Stomach (tissue), 9 donors: ENCODE measurements around the gene CAPN2. TPM values are rescaled to one million over a fixed set of nuclear protein-coding genes. Genes with fewer than 3 reads are reported as not detected.
A peak's percentile ranks its signal among the peaks of the same experiment; 100 is the strongest.

Source experiments
- DNase-seq, 2 donors: peaks; one replicate each; pipeline versions ENCODE4 v3.0.0 to v3.0.0-alpha.2; 2013 to 2019
- H3K27ac ChIP-seq, 5 donors: fragments of 200-600 bp in 4 of 5; sonication (generic) in 4 of 5; one replicate each; pipeline ENCODE4 v1.5.1; 2013 to 2019; ENCODE audit warnings: mild to moderate bottlenecking in 1 of 5, moderate library complexity in 1 of 5
- H3K27me3 ChIP-seq, 3 donors: fragments of 200-600 bp; sonication (generic); one replicate each; pipeline ENCODE4 v1.5.1; 2017 to 2019; ENCODE audit warnings: mixed run types in 1 of 3
- H3K36me3 ChIP-seq, 4 donors: fragments of 200-600 bp; sonication (generic); 1 replicate in 3 of 4; 2 replicates in 1 of 4; pipeline ENCODE4 v1.5.1; 2016 to 2019
- H3K4me1 ChIP-seq, 4 donors: fragments of 200-600 bp; sonication (generic); one replicate each; pipeline ENCODE4 v1.5.1; 2016 to 2019
- H3K4me3 ChIP-seq, 4 donors: fragments of 200-600 bp; sonication (generic) in 3 of 4; one replicate each; pipeline ENCODE4 v1.5.1; 2016 to 2019; ENCODE audit warnings: mild to moderate bottlenecking in 1 of 4
- H3K9me3 ChIP-seq, 4 donors: fragments of 200-600 bp; sonication (generic); one replicate each; pipeline ENCODE4 v1.5.1; 2016 to 2019
- EP300 ChIP-seq: sonication (generic); formaldehyde crosslinking; IDR thresholded peaks from one replicate; pipeline ENCODE4 v1.6.1; 2017; ENCODE audit warnings: antibody characterized with exemption
- POLR2A ChIP-seq, 4 donors: fragments of 450-650 bp; IDR thresholded peaks; one replicate each; pipeline ENCODE4 v1.6.1; 2016; ENCODE audit warnings: antibody characterized with exemption in 4 of 4, control low read depth in 2 of 4, mild to moderate bottlenecking in 1 of 4, moderate library complexity in 1 of 4
- POLR2AphosphoS5 ChIP-seq, 3 donors: sonication (generic); formaldehyde crosslinking; IDR thresholded peaks; one replicate each; pipeline ENCODE4 v1.6.1; 2016; ENCODE audit warnings: antibody characterized with exemption in 3 of 3
- WGBS, 5 donors: extraction: QIAGEN DNeasy Blood & Tissue Kit in 3 of 5; methylation state at CpG; one replicate each; pipeline versions ENCODE4 v1.1.5 to v1.1.7; 2013 to 2018; 5-methylcytosine and 5-hydroxymethylcytosine counted together
- intact Hi-C: fragments of 100-400 bp; cut with DNase I; formaldehyde crosslinking; loops from one replicate; pipeline ENCODE4 v1.15.1; 2023; ENCODE audit warnings: low total_unique reads
- polyA plus RNA-seq, 3 donors: library from polyadenylated mRNA; stranded (reverse); fragments of 200-250 nt; gene quantifications; one replicate each; pipeline ENCODE4 v1.2.3, GENCODE V29; 2013
- total RNA-seq, 5 donors: library from RNA; depleted of rRNA; stranded (reverse); fragments of >200 nt; gene quantifications; one replicate each; pipeline versions ENCODE4 v1.1.0 to v1.2.3, GENCODE V29; 2014 to 2016
- TF ChIP-seq, protein P1 (sequence below), 7 experiments: fragments of 450-650 bp in 4 of 7; fragments of 200-600 bp in 3 of 7; sonication (generic) in 3 of 7; IDR thresholded peaks; one replicate each; pipeline ENCODE4 v1.5.1; 2016 to 2019; ENCODE audit warnings: antibody characterized with exemption in 7 of 7, control low read depth in 2 of 7, mild to moderate bottlenecking in 1 of 7
- donor health status: healthy with polysubstance abuse.
- donor health status: Bipolar disorder and iron deficiency.
- donor health status: healthy.

Gene CAPN2
- total and polyA plus RNA-seq, 8 donors: 128 to 739 (median 230) TPM

DNA sequence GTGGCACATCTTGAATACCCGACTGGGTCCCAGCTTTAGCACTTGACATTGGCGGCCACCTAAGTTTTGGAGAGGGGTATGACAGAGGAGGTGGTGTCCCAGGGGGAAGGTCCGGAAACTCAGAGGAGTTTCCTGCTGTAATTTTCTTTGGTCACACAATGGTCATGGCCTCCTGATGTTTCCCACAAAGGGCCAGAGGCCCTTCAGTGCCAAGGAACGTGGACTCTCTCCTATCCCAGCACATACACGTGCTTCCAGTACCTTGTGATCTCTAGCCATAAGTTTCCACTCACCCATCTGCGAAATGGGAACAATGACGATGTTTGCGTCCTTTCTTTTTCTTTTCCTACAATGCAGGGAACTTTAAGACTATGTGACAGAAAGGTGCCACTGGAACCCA, 13.2 kb downstream of the CAPN2 start:
- no peaks in the 10 kb centered on the region for H3K9me3 ChIP-seq
- no peaks in the 10 kb centered on the region for H3K27me3 ChIP-seq
- H3K27ac ChIP-seq: peak overlapping the region in 4 of 5 donors; percentile 57 to 80 (median 75)
- intact Hi-C loops: no loop called here
- no peak for DNase-seq
- WGBS, 5 donors: 83 to 89% (median 84%) methylated on average over 8 of the region's 8 CpGs
- no peak for TF ChIP-seq EP300
- no peak for TF ChIP-seq POLR2AphosphoS5 (IDR thresholded peaks at IDR 0.05)
- TF ChIP-seq, protein P1, sequence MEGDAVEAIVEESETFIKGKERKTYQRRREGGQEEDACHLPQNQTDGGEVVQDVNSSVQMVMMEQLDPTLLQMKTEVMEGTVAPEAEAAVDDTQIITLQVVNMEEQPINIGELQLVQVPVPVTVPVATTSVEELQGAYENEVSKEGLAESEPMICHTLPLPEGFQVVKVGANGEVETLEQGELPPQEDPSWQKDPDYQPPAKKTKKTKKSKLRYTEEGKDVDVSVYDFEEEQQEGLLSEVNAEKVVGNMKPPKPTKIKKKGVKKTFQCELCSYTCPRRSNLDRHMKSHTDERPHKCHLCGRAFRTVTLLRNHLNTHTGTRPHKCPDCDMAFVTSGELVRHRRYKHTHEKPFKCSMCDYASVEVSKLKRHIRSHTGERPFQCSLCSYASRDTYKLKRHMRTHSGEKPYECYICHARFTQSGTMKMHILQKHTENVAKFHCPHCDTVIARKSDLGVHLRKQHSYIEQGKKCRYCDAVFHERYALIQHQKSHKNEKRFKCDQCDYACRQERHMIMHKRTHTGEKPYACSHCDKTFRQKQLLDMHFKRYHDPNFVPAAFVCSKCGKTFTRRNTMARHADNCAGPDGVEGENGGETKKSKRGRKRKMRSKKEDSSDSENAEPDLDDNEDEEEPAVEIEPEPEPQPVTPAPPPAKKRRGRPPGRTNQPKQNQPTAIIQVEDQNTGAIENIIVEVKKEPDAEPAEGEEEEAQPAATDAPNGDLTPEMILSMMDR (IDR thresholded peaks at IDR 0.05): no peak
- TF ChIP-seq POLR2A (IDR thresholded peaks at IDR 0.05): no peak
- H3K4me1 ChIP-seq: peaks cover 58 to 91% (median 78%) of the 10 kb centered on the region in 4 donors
- peaks cover 0 to 59% (median 51%) of the 10 kb centered on the region in 4 donors for H3K36me3 ChIP-seq
- H3K4me3 ChIP-seq: no peak overlapping the region

DNA sequence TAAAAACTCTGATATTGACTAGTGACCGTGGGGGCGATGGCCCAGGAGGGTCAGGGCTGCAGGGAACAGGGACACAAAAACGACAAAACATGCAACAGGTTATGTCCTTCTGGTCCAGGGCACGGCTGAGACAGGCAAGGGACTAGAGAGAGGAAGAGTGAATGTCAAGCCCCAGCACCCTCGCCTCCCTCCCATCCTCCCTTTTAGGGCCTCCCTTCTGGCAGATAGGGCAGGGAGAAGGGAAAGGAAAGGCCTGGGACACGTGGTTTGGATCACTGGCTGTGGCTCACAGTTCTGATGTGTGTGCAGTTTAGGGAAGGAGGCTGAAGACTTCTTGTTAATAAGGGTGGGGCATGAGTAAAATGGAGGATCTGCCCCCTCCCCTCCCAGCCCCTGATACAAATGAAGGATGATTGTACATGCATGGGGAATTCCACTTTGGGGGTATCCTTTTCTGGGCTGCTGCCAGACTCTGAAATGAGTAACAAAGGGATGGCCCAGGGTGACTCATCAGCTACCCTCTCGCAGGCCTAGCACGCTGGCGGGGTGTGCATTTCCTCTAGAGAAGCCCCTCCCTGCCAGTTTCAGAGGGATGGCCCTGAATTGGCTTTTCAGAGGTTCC, 14.2 kb downstream of the CAPN2 start:
- 33 to 39% (median 36%) methylated on average over 9 of the region's 9 CpGs for WGBS, 5 donors
- no peak overlapping the region for H3K4me3 ChIP-seq
- peak; percentile 61 to 91 for DNase-seq
- intact Hi-C loops: no loop called here
- peak in 1 of 3 donors; percentile 53 for TF ChIP-seq POLR2AphosphoS5 (IDR thresholded peaks at IDR 0.05)
- TF ChIP-seq EP300: no peak
- no peak for TF ChIP-seq POLR2A (IDR thresholded peaks at IDR 0.05)
- TF ChIP-seq, protein P1 (IDR thresholded peaks at IDR 0.05): no peak
- no peaks in the 10 kb centered on the region for H3K27me3 ChIP-seq
- peak overlapping the region; percentile 53 to 80 (median 74) for H3K27ac ChIP-seq
- H3K9me3 ChIP-seq: no peaks in the 10 kb centered on the region
- H3K4me1 ChIP-seq: peaks cover 58 to 91% (median 78%) of the 10 kb centered on the region in 4 donors
- H3K36me3 ChIP-seq: peaks cover 0 to 50% (median 43%) of the 10 kb centered on the region in 4 donors

DNA sequence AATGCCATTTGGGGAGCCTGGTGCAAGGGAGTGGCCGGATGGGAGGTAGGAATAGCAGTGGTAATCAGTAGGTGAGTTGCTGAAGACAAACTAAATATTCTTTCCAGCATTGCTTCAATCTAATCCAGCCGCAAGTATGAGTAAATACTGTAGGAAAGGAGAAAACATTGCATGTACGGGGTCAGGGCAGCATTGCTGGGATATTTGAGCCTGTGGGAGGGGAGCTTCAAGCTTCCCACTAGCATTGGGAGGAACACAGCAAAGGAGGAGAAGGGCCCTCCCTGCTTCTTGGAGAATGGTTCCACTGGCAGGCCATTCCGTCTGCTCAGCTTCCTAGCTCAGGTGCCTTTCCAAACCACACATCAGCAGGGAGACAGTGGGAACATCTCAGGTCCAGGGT, 15.2 kb downstream of the CAPN2 start:
- TF ChIP-seq POLR2AphosphoS5 (IDR thresholded peaks at IDR 0.05) (no peak), EP300 (no peak), POLR2A (IDR thresholded peaks at IDR 0.05) (no peak)
- TF ChIP-seq, protein P1 (IDR thresholded peaks at IDR 0.05): no peak
- H3K27ac ChIP-seq: peak overlapping the region; percentile 53 to 80 (median 74)
- WGBS, 5 donors: 41 to 67% (median 54%) methylated on average over 4 of the region's 4 CpGs
- peaks cover 60 to 91% (median 82%) of the 10 kb centered on the region in 4 donors for H3K4me1 ChIP-seq
- no peaks in the 10 kb centered on the region for H3K9me3 ChIP-seq
- H3K36me3 ChIP-seq: peaks cover 0 to 47% (median 37%) of the 10 kb centered on the region in 4 donors
- no peaks in the 10 kb centered on the region for H3K27me3 ChIP-seq
- DNase-seq: peak in 1 of 2 donors; percentile 42
- no peak overlapping the region for H3K4me3 ChIP-seq
- intact Hi-C loops: no loop called here

DNA sequence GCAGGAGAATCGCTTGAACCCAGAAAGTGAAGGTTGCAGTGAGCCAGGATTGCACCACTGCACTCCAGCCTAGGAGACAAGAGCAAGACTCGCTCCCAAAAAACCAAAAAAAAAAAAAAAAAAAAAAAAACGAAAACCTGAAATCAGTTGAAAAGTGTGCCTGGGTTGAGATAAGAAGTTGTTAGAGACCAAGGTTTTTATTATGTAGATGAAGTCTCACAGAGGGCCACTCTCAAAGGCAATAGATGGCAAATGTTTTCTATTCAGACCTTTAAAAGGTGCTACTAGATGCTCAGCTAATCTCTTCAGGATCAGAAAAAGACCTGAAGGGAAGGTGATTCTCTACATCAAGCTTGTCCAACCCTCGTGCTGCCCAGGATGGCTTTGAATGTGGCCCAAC, 17.6 kb downstream of the CAPN2 start:
- no peak for TF ChIP-seq EP300
- TF ChIP-seq, protein P1 (IDR thresholded peaks at IDR 0.05): no peak
- TF ChIP-seq POLR2A (IDR thresholded peaks at IDR 0.05): no peak
- TF ChIP-seq POLR2AphosphoS5 (IDR thresholded peaks at IDR 0.05): no peak
- Histone ChIP-seq H3K4me3 (no peak overlapping the region), H3K27me3 (no peaks in the 10 kb centered on the region), H3K4me1 (peaks cover 69 to 91% (median 84%) of the 10 kb centered on the region in 4 donors), H3K9me3 (no peaks in the 10 kb centered on the region), H3K36me3 (peaks cover 0 to 37% (median 15%) of the 10 kb centered on the region in 4 donors), H3K27ac (peak overlapping the region in 2 of 5 donors; percentile 89 to 94)
- no peak for DNase-seq
- intact Hi-C loops: no loop called here
- WGBS, 5 donors: 75 to 89% (median 82%) methylated on average over 4 of the region's 4 CpGs
